Mucosa of descending colon (tissue), 3 donors: ENCODE data around the gene PDE10A. TPM values are rescaled to one million over a fixed set of nuclear protein-coding genes. Genes with fewer than 3 reads are reported as not detected.

Experiments used
- ATAC-seq: fragments of 200-7000 bp; cut with Tn5 transposase; one replicate; pipeline ENCODE4 v1.9.1; 2020; ENCODE audit warnings: mild to moderate bottlenecking, moderate library complexity
- DNase-seq, 3 donors: peaks; one replicate each; pipeline ENCODE4 v3.0.0-alpha.2; 2020
- H3K36me3 ChIP-seq: fragments of 200-600 bp; one replicate; pipeline ENCODE4 v1.8.0; 2021; ENCODE audit warnings: low read depth, mild to moderate bottlenecking
- H3K4me1 ChIP-seq: fragments of 200-600 bp; one replicate; pipeline ENCODE4 v1.8.0; 2021; ENCODE audit warnings: low read depth, mild to moderate bottlenecking
- H3K4me3 ChIP-seq: fragments of 200-600 bp; one replicate; pipeline ENCODE4 v1.8.0; 2021; ENCODE audit warnings: mild to moderate bottlenecking
- H3K9me3 ChIP-seq: fragments of 200-600 bp; one replicate; pipeline ENCODE4 v1.8.0; 2021; ENCODE audit warnings: mild to moderate bottlenecking
- intact Hi-C, 2 donors: fragments of 100-400 bp; cut with DNase I in 1 of 2; cut with micrococcal nuclease in 1 of 2; formaldehyde crosslinking; loops; one replicate each; pipeline versions ENCODE4 v1.11.0 to v1.11.1; 2022; cut with DNase I, micrococcal nuclease
- long read RNA-seq, 2 donors: library from polyadenylated mRNA; unstranded; transcript quantifications; one replicate each; pipeline ENCODE4 v2.0.0, GENCODE V29; 2019 to 2021
- total RNA-seq, 3 donors: library from RNA; stranded (reverse); fragmentation: NEBNext Ultra II Directional in 2 of 3; extraction: Animal tissue kit (Norgen Biotek cat#: 25700) in 2 of 3; gene quantifications; one replicate each; pipeline versions ENCODE4 v1.2.1 to v1.2.4, GENCODE V29; 2021 to 2023
- TF ChIP-seq, protein P1 (sequence below): fragments of 200-600 bp; IDR thresholded peaks from one replicate; pipeline ENCODE4 v1.8.0; 2022; ENCODE audit warnings: antibody characterized with exemption, mild to moderate bottlenecking
- donor health status: DM: no; HTN: no; CAD: no; lungs with moderate emphysema.
- donor health status: DM: no; HTN: no; CAD: no.
- donor health status: DM: no; HTN: yes; CAD: no.

The PDE10A gene
- total RNA-seq = 10 to 100 TPM in 1 of 3 donors, 1 to 10 TPM in 2; 1.7 to 18.0 (median 1.7) TPM
- long read RNA-seq, donor 1, partial matches to known transcripts = 0 of 3 reads
- long read RNA-seq, donor 1, other reads (novel, unspliced or antisense) = 3 of 3 reads
- long read RNA-seq, donor 2 = 0 reads

- H3K36me3 ChIP-seq = no peaks in the 10 kb centered on the region
- TF ChIP-seq, protein P1, sequence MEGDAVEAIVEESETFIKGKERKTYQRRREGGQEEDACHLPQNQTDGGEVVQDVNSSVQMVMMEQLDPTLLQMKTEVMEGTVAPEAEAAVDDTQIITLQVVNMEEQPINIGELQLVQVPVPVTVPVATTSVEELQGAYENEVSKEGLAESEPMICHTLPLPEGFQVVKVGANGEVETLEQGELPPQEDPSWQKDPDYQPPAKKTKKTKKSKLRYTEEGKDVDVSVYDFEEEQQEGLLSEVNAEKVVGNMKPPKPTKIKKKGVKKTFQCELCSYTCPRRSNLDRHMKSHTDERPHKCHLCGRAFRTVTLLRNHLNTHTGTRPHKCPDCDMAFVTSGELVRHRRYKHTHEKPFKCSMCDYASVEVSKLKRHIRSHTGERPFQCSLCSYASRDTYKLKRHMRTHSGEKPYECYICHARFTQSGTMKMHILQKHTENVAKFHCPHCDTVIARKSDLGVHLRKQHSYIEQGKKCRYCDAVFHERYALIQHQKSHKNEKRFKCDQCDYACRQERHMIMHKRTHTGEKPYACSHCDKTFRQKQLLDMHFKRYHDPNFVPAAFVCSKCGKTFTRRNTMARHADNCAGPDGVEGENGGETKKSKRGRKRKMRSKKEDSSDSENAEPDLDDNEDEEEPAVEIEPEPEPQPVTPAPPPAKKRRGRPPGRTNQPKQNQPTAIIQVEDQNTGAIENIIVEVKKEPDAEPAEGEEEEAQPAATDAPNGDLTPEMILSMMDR = no peak
- DNase-seq = peak in 1 of 3 donors; percentile 26
- intact Hi-C loops = no loop called here
- H3K4me1 ChIP-seq = no peaks in the 10 kb centered on the region
- no peaks in the 10 kb centered on the region for H3K9me3 ChIP-seq
- H3K4me3 ChIP-seq = no peak within 1 kb of the TSS
- peak; percentile 45 for ATAC-seq
Measured at GRCh38 chr6:165662749-165663376, at the start of gene PDE10A. TSS of gene PDE10A (minus strand) at chr6:165663241. CDS start at chr6:165662811, 430 bp downstream.

- intact Hi-C loops = no loop called here
- Histone ChIP-seq H3K4me3 (no peak overlapping the region), H3K36me3 (no peaks in the 10 kb centered on the region), H3K4me1 (no peaks in the 10 kb centered on the region), H3K9me3 (no peaks in the 10 kb centered on the region)
- DNase-seq (no peak), ATAC-seq (no peak)
- TF ChIP-seq, protein P1 = no peak
Measured at GRCh38 chr6:165708985-165709576, 46.0 kb upstream of the PDE10A start.

DNA sequence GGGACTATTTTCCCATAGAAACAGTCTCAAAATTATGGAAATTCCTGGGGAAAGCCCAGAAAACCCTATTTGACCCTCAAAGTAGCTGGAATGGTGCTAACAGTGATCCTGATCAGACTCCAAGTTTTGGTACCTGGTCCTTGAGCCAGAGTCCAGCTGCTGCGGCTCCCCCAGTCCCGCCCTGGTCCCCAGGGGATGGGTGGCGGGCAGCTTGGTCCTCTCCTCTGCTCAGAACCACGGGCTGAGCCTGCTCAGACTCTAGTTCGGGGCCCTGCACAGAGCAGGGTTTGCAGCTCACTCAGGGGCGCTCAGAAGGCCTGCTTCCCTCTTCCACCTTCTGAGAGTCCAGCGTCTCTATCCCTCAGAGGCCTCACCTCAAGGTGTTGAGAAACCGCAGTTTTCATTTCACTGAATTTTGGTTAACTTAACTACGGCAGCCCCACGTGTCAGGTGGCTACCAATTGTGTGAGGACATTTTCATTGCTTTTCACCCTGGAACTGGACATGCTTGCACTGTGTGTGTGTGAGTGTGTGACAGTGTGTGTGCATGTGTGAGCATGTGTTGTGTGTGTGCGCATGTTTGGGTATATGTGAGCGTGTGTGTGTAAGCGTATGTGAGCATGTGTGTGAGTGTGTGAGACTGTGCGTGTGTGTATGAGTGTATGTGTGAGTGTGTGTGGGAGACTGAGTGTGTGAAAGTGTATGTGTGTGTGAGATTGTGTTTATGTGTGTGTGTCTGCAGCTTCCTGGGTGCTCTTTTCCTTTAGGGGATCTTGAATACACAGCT is 44.2 kb upstream of the PDE10A start:
- Histone ChIP-seq H3K9me3 (no peaks in the 10 kb centered on the region), H3K4me1 (no peaks in the 10 kb centered on the region), H3K4me3 (no peak overlapping the region), H3K36me3 (no peaks in the 10 kb centered on the region)
- intact Hi-C loops = no loop called here
- DNase-seq = no peak
- ATAC-seq = no peak
- TF ChIP-seq, protein P1 = no peak

DNA sequence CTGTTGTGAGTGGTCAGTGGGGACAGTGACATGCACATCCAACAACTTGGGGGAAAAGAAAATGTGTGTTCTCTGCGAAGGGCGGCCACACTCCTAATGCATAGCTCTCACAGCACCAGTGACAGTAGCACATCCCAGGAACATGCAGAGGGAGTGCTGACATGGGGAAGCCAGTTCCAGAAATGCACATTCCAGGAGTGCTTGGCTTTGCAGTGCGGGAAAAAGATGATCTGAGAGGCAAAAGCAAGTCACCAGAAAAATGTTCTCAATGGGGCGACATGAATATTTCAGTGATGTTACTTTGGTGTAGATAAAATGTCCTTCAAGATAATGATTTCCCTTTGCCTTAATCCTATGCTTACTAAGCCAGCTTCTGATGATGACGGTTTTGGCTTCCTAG is 42.9 kb upstream of the PDE10A start:
- H3K9me3 ChIP-seq = no peaks in the 10 kb centered on the region
- intact Hi-C loops = no loop called here

DNA sequence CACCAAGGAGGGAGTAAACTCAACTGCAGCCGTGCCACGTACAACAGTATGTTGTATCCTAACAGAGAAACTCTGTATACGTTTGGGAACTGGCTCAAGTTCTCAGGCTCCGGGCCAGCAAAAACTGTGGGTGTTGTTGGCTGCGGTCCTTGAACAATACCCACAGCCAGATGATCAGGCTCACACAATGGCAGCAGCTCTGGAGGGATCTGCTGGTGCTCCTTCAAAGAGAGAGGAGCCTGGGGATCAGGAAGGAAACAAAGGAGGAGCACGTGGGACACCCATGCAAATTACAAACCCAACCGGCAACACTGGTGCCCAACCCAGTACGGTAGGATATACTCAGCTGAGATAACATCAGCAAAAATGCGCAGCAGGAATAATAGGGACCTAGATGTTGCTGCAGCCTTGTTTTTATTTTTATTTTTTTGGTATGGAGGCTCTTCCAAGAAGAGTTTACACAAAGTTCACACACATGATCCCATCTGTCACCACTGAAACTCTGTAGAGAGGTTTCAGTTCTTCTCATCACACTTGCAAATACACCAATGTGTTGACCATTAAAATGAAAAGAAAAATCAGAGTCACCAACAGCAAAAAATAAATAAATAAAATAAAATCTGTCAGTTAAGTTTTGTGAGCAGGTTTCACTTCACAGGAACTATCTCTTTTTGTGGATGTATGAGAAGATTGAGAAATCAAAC is 41.2 kb upstream of the PDE10A start:
- no peak for ATAC-seq
- no peak for DNase-seq
- no peak overlapping the region for H3K4me3 ChIP-seq
- no peaks in the 10 kb centered on the region for H3K36me3 ChIP-seq
- H3K9me3 ChIP-seq = no peaks in the 10 kb centered on the region
- TF ChIP-seq, protein P1 = no peak
- H3K4me1 ChIP-seq = no peaks in the 10 kb centered on the region
- intact Hi-C loops = no loop called here

More for the DNA sequence above, 42.9 kb upstream of the PDE10A start:
- Histone ChIP-seq H3K36me3 (no peaks in the 10 kb centered on the region), H3K4me1 (no peaks in the 10 kb centered on the region), H3K4me3 (no peak overlapping the region)
- TF ChIP-seq, protein P1 = no peak
- no peak for ATAC-seq
- no peak for DNase-seq
